HG02981 (cell line): Measurements from ENCODE around the gene MAP3K4.

Experiments
- ATAC-seq: cut with Tn5 transposase; IDR thresholded peaks from one replicate; pipeline ENCODE4 v1.9.1; 2021; ENCODE audit warnings: mild to moderate bottlenecking, moderate library complexity; ENCODE audit not compliant: unreplicated experiment

The MAP3K4 gene

GRCh38 chr6:160998766-160999165 is 7.2 kb downstream of the MAP3K4 start:
- no peak for ATAC-seq

DNA sequence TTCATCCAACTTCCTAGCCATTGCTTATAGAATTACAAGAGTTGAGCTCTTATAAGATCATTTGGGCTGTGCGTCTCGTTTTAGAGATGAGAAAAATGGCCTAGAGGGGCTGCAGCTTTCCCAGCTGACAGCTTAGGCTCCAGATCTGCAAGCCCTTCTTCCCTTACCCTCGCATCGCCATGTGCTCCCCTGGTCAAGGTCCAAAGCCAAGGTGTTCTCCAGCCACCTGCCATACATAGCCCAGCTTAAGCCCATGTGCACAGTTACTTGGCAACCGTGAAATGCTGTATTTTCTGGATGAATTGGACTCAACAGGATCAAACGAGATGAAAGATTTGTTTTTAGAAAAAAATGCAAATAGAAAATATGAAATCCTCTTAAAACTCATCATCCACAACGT is 7.9 kb downstream of the MAP3K4 start:
- ATAC-seq = no peak

DNA sequence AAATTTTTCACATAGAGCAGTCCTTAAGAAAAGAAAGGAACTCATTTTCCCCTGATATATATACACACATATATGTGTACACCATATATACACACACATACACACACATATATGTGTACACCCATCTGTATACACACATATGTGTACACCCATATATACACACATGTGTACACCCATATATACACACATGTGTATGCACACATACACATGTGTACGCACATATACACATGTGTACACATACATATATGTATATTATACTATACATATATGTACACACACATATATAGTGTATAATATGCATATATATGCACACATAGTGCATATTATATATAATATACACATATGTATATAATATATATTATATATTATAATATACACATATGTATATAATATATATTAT is 9.1 kb downstream of the MAP3K4 start:
- no peak for ATAC-seq

DNA sequence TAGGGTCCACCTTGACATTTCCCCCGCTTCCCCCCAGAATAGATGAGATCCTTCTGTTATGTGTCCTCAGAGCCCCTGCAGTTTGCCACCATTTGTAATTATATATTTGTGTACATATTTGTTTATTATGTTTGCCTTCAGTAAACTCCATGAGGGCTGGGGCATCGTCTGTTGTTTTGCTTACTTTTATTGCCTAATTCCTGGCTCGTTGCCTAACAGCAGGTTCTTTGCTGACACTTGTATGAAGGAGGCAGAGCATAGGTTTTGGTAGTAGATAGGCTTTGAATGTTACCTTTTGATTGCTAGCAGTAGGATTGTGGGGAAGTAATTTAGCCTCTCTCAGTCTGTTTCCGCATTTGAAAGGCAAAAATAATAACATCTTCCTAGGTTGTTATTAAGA is 9.9 kb downstream of the MAP3K4 start:
- no peak for ATAC-seq

DNA sequence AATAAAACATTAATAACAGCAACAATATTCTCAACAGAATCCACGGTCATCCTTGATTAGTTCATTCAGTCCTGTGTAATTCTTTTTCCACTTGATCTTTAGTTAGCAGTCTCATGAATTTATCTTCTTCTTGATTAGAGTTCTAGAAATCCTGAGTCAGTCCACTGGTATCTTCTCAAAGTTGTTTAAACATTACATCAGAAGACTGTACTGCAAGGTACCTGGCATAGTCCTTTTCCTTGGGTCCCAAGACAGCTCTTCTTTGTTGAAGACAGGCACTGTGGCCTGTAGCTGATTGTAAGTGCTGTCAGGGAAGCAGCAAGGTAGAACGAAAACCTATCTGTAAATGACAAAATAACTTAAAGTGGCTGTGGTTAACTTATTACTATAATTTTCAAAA is 11.8 kb downstream of the MAP3K4 start:
- ATAC-seq = no peak

DNA sequence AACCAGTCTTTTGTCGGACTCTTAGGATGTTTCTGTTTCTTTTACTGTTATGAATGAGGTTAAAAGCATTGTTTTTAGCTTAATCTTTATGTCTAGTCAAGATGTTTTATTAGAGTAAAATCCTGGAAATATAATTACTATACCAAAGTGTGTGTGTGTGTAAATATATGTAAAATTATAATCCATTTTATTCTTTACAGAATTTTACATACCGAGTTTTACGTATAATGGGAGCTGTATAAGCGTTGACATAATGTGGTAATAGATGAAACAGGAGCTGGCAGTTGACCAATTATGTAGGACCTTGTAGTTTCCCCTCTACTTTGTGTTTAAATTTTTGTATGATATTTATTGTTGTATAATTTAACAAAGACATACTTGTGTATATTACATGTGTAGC is 16.7 kb downstream of the MAP3K4 start:
- no peak for ATAC-seq

DNA sequence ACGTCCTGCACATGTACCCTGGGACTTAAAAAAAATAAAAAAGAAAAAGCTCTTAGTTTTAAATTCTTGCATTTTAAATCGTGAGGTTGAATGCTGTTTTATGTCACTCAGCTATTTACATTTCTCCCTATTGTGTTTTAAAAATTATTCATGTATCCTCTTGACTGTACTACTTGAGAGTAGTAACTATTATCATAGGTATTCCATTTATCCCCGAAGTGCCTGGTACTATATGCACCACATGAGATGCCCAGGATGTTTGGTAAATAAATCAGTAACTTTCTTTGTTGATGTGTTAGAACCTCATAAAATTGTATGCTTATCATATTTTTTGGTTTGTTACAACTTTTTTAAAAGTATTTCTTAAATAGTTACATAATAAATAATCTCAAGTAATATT is 18.4 kb downstream of the MAP3K4 start:
- ATAC-seq = no peak

GRCh38 chr6:161010418-161010817 is 18.8 kb downstream of the MAP3K4 start:
- ATAC-seq = no peak

DNA sequence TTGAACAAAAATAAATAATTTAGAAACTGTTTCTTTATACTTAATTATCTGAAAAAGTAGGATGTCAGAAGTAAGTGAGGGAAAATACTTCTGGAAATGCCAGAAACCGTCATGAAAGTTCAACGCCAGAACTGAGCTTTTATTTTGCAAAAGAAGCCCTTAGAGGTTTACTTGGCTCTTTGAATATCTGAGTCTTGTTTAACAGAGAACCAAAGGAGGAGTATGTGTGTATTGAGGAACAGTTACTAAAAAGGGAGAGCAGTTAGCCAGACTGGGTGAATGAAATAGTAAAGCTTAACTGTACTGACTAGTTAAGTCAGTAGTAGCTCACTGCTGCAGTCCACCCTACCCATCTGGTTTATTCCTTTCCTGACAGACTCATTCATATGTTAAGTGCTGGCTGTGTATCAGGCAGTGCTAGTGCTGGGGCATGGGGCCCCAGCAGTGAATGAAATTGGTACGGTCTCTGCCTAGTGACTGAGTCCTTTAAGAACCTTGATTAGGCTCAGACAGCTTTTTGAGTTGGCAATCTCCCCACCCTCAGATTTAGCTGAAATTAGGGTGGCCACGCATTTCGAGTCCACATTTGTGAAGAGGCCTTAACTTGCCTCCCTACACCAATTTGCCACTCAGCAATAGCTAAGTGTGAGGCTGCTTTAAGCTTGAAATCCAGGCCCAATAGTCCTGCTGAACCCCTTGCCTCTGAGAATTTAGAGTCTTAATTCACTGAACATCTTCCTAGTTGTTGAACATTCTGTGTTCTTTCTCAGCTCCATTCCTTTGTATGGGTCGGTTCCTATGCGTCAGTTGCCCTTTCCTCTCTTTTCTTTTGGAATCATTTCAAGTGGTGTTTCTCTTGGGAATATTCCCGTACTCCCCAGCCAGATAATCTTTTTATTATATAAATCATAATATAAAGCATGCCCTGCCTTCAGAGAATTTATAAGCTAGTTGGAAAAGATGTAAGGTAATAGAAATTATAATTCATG is 20.2 kb downstream of the MAP3K4 start:
- ATAC-seq = no peak

- no peak for ATAC-seq
These were observed 22.1 kb downstream of the MAP3K4 start for GRCh38 chr6:161013695-161014094.

DNA sequence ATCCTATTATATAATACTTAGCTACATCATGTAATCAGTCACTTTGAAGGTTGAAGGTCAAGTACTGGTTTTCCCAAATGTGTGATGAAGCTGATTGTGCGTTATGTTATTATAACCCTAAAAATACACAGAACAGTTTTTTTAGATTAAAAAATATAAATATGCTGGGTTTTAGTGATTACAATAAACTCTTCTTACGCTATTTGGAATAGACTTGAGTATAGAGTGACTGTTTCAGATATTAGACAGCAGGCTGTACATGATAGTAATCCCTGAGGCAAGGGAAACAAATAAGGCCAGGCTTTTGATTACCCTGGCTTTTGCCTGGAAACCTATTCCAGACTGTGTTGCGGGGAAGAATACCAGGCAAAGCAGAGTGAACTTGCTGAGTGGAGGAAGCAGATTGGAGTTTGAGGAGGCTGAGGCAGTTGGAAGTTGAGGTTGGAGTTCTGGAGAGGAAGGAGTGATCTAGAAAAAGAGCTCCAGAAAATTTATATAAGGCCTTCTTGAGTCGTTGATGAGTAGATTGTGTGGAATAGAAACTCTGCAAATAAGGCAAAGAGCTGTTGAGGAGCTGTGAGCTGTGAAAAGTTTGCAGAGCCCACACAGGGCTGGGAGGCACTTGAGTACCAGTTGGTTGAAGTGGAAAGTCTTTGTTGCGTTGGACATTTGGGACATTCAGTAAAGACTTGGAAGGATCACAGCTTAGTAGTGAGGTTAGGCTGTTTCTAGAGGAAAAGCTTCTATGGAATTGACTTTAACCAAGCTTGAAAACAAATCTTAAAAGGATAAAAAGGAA is 26.4 kb downstream of the MAP3K4 start:
- no peak for ATAC-seq

DNA sequence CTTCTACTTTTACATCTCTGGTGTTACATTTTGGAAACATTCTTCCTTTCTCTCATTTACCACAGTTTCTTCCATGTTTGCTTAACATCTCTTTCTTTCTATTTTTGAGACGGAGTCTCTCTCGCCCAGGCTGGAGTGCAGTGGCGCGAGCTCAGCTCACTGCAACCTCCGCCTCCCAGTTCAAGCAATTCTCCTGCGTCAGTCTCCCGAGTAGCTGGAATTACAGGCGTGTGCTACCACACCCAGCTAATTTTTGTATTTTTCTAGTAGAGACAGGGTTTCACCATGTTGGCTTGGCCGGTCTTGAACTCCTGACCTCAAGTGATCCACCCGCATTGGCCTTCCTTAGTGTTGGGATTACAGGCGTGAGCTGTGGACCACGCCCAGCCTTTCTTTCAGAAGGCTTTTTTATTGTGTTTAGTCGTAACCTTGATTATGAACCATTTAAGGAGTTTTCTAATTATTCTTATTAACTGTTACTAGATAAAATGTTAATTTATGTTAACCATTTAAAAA is 27.8 kb downstream of the MAP3K4 start:
- ATAC-seq = no peak

DNA sequence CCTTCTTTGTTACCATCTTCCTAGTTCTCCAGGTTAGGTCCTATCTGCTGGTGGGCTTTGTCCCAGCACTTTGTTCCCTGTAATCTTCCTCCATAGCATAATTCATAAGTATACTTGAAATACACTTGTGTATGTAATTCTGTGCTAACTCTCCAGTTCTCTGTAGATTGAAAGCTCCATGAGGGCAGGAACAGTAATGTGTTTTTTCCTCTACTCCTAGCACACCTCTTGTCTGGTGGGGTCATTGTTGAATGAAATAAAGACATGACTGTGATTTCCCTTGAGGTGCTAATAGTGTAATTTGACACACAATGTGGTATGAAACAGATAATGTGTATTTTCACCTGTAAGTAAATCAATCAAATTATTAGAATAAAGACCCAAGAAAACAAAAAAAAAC is 30.0 kb downstream of the MAP3K4 start:
- ATAC-seq = no peak

DNA sequence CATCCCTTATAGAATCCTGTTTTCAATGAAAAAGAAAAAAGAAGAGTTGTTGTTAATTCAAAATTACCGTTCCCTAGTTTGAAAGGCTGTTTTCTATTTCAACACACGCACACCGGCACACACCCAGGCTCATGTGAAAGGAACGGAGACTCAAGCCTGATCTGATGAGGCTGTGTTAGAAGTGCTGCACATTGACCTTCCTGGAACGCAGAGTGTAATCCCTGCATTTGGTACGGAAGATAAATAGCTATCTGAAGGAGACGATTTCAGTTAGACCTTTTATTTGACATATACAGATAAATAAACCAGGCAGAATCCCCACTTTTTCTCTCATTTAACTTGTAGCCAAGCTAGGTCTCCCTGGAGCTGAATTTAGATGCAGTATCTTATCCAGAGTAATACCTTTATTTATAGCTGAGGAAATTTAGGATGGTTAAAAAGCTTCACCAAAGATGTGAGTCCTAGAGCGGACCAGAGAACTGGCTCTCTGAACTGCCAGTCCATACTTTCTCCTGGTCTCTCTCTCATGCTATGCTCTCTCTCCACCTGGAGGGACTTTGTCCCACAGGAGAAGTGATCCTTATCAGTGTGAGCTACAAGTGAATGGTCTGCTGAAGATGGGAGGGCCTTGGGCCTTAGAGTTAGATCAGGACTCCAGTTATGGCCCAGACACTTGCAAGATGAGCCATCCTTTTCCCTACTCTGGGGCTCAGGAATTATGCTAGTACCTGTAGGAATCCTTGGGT is 30.6 kb downstream of the MAP3K4 start:
- ATAC-seq = no peak

DNA sequence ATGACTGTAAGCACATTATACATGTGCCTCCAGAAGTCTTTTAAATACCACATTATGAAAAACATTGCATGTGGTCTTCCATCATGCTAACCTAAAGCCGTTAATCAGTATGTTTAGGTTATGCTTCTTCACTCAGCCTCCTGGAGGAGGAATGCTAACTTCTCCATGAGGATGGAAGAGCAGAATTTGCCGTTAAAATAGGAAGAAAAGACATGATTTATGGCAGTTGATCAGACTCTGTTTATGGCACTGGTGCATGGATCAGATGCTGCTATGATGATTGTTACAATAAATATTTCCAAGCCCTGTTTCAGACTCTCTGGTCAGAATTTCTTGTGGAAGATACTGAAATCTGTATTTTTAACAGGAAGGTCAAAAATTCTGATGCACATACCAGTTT is 31.7 kb downstream of the MAP3K4 start:
- ATAC-seq = no peak

DNA sequence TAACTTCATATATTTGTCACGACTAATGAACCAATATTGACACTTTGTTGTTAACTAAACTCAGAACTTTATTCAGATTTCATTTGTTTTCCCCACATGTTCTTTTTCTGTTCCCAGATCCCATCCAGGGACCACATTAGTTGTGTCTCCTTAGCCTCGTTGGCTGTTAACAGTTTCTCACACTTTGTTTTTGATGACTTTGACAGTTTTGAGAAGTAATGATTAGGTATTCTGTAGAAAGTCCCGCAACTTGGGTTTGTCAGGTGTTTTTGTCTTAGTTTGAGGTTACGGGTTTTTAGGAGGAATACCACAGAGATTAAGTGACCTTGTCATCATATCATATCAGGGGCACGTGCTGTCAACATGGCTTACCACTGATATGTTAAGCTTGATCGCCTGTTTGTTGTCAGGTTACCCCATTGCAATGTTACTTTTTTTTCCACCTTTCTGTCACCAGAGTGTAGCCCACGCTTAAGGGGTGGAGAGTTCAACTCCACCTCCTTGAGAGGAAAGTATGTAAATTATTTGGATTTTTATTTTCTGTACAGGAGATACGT is 32.9 kb downstream of the MAP3K4 start:
- ATAC-seq = no peak

DNA sequence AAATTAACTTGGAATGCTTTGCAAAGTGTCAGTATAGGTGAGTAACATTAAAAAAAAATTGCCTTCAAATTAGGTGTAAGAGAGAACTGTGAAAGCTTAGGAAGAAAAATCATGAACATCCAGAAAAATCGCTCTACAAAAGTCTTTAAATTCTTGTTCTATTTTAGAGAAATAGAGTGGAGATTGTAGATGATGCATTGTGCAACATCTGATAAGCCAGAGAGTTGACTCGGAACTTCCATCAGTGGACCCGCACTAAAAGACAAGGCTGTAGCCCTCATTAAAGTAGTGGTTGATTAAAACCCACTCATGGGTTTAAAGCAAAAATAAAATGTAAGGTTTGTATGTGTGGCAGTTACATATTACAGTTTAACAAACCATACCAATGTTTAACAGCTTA is 35.8 kb downstream of the MAP3K4 start:
- ATAC-seq = no peak

DNA sequence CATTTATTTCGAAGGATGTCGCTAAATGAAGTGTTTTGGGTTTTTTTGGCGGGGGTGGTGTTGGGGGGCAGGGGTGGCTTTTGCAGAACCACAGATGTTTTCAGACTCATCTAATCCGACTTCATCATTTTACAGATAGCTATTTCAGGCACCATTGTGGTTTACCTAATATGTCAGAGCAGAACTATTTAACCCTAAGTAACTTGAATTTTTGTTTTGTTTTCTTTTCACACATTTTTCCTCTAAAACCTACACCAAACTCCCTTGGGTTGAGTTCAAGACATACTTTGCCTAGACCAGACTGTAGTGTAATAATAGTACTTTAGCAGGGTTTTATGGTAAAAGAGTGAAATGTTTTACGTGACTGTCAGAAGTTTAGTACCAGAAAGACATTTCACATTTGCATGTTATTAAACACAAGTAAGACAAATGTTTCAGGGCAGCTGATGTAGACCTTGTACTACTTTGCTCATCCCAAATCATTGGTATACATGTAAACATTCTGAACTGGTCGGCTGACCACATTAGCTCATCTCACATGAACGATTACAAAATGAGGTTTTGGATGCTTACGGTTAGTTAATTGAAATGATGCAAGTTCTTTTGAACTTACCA is 37.7 kb downstream of the MAP3K4 start:
- ATAC-seq = peak; percentile 78

DNA sequence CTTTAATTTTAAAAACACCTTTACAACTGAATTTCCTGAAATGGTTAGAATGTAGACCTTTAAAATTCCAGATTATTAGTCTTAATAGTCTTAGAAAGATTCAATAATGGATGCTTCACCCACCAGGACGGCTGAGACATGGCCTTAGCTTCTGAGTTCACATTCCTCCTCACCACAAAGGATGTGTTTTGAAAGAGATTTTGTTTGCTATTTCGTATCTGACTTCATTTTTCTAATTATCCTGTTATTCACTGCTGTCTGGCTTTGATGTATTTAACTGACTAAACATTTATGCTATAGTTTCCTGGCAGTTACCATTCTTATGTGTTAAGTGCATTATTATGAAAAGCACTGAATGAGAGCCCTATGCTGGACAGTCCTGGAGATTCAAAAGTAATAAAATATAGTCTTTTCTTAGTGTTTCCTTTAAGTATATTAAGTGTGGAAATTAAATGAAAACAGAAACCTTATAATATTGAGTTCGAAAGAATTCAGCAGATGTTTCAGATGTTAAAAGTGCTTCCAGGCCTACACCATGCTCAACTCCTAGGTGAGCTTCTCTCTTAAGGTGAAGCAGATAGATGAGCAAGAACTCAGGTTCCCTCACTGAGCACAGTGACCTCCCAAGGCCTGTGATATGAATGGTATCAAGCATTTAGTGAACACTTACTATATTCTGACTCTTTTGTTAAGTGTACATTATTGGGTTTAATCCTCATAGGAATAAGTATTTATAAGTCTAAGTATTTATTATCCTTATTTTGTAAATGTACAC is 40.3 kb downstream of the MAP3K4 start:
- no peak for ATAC-seq

DNA sequence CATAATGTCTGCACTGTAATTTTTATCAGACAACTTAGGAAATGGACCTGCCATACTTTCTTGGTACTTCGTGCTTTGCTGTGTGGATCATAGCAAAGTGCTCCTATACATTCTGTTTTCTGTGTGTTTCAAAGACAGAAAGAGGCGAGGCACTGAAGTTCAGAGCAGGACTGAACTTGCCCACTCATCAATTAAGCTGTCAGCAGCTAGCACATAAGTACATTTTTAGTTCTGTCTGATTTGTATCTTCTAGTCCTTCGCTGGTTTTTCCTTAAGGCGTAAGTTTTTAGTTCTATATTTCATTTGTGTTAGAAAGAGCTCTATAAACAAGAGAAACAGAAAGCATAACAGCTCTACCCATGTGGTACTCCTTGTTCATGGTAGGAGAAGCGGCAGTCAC is 42.1 kb downstream of the MAP3K4 start:
- no peak for ATAC-seq
